ENCODE results near the gene PIK3R6.

DNA sequence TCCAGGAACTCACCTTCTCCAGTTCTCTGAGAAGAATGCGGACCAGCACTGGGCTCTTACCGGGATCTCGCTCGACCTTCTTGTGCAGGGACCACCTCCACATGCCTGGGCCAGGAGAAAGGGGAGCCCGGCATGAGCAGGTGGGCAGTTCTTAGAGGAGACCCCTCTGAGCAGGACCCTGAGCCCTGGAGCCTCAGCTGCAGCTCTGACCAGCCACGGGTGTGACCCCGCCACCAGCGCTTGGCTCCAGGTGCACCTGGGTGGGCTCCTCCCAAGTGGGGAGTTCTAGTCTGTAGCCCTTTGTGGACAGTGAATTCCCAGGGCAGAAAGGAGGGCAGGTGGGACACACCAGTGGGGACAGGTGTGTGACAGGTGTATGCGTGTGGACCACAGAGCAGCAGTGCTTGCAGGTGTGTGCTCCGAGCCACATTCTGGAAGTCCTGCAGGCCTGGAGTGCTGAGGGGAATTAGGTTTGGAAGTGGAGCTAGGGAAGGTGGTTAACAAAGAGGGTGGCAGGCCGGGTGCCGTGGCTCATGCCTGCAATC is 28.9 kb downstream of the PIK3R6 start:
- TF ChIP-seq POLR2A (IDR thresholded peaks at IDR 0.05; ENCODE audit: extremely low read depth, insufficient read length) = no peak
- no peak for TF ChIP-seq CTCF (IDR thresholded peaks at IDR 0.05; ENCODE audit: low read depth, low read length)
- TF ChIP-seq MAX (IDR thresholded peaks at IDR 0.05; ENCODE audit: low read depth, low read length) = no peak
- TF ChIP-seq MYC (IDR thresholded peaks at IDR 0.05; ENCODE audit: low read depth, low read length) = no peak

All from NB4 (cell line).